Measurements from ENCODE around the gene KBTBD2.
"Not testable (repeated sequence)": the region's sequence is repeated elsewhere in the genome, so short reads cannot be mapped to it uniquely, and the experiment has no call there.

The KBTBD2 gene

DNA sequence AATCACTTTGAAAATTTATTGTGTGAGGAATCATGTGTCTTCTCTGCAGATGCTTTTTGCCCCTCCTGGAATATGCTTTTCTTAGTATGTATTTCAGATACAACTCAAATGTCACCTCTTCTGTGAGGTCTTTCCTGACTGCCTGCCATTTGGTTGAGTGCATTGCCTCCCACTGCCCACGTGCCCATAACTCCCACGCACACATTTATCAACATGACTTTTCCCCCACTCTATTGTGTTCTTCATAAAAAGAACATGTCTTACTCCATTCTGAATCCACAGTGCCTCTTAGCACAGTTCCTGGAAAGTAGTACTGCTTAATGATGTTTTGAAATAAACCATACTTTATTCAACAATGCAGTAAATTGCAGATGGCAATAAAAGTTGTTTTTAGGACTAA lies 42.9 kb downstream of the KBTBD2 start:
- H3K4me1 Mint-ChIP-seq; H3K36me3 Mint-ChIP-seq (ENCODE audit: low read depth); H3K4me3 Mint-ChIP-seq; H3K27me3 Mint-ChIP-seq (ENCODE audit: low read depth); H3K27ac Mint-ChIP-seq; H3K9me3 Mint-ChIP-seq: not testable (repeated sequence)

DNA sequence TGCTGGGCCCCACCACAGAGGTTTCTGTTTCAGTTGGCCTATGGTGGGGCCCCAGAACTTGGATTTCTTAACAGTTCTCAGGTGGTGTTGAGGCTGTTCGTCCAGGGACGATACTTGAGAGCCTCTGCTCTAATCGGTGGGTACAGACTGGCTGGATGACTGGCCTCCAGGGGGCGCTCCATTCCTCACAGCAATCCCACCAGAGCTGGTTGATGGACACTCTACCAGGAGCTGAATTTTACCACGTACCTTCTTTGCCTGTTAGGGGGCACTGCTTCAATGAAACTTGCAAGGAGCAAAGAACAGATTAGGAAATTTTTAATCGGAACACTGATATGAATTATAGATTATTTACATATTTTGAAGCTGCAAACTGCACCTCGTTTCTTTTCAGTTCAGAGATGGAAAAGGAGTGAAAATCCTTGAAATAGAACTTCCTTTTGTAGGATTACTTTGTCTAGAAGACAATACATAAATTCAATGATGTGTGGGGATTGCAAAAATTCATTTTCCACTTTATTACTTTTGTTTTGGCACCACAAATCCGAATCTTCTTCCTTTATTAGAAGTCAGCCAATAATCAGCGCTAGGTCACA lies 44.8 kb downstream of the KBTBD2 start:
- Mint-ChIP-seq H3K36me3 (ENCODE audit: low read depth) (peaks cover 13% of the 10 kb centered on the region), H3K9me3 (peaks cover 3% of the 10 kb centered on the region), H3K27ac (no peak overlapping the region), H3K4me3 (no peak overlapping the region), H3K27me3 (ENCODE audit: low read depth) (no peaks in the 10 kb centered on the region), H3K4me1 (no peaks in the 10 kb centered on the region)
- TF ChIP-seq, protein P1, sequence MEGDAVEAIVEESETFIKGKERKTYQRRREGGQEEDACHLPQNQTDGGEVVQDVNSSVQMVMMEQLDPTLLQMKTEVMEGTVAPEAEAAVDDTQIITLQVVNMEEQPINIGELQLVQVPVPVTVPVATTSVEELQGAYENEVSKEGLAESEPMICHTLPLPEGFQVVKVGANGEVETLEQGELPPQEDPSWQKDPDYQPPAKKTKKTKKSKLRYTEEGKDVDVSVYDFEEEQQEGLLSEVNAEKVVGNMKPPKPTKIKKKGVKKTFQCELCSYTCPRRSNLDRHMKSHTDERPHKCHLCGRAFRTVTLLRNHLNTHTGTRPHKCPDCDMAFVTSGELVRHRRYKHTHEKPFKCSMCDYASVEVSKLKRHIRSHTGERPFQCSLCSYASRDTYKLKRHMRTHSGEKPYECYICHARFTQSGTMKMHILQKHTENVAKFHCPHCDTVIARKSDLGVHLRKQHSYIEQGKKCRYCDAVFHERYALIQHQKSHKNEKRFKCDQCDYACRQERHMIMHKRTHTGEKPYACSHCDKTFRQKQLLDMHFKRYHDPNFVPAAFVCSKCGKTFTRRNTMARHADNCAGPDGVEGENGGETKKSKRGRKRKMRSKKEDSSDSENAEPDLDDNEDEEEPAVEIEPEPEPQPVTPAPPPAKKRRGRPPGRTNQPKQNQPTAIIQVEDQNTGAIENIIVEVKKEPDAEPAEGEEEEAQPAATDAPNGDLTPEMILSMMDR (IDR thresholded peaks at IDR 0.05; ENCODE audit: unreplicated experiment in 3 of 3): peak; percentile 46 to 51 (median 49)

DNA sequence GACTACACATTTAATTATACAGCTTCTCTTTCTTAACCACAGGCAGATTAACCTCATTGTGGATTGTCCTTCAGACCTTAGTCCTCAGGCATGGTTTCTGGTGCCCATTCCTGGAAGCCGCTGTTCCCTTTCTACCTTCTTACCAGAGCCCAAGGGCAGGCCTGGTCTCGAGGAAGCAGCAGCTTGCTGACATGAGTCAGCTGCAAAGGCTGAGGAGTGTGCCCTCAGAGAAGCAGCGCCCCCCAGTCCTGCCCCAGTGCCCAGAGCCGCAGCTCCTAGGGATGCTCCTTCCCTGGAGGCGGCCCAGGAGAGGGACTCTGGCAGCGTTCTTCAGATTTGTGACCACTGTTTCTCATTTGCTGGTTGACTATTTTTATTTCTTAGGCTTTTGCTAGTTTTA lies 46.8 kb downstream of the KBTBD2 start:
- not testable (repeated sequence) for H3K9me3 Mint-ChIP-seq; H3K4me3 Mint-ChIP-seq; H3K27me3 Mint-ChIP-seq (ENCODE audit: low read depth); H3K36me3 Mint-ChIP-seq (ENCODE audit: low read depth); H3K4me1 Mint-ChIP-seq; H3K27ac Mint-ChIP-seq

- H3K4me3 Mint-ChIP-seq; H3K4me1 Mint-ChIP-seq; H3K36me3 Mint-ChIP-seq (ENCODE audit: low read depth); H3K9me3 Mint-ChIP-seq; H3K27me3 Mint-ChIP-seq (ENCODE audit: low read depth): not testable (repeated sequence)
- H3K27ac Mint-ChIP-seq: peak overlapping the region in 1 of 3 experiments; percentile 4
Observed at GRCh38 chr7:32843763-32844162, 47.8 kb downstream of the KBTBD2 start.

DNA sequence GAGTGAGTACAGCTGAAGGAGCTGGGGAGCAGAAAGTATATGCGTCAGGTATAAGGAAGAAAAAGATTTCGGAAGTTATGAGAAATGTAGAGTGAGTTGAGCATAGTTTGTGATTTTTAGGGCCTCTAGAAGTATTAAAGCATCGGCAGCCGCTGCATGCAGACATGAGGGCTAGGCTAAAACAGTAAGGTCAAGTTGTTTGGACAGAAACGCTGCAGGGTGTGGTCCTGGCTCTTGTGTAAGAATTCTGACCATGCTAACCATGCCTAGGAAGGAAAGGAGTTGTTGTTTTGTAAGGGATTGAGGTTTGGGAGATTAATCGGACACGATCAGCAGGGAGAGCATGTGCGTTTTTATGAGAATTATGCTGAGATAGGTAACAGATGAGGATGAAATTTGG lies 51.7 kb downstream of the KBTBD2 start:
- not testable (repeated sequence) for H3K27me3 Mint-ChIP-seq (ENCODE audit: low read depth); H3K4me3 Mint-ChIP-seq; H3K4me1 Mint-ChIP-seq; H3K9me3 Mint-ChIP-seq; H3K27ac Mint-ChIP-seq; H3K36me3 Mint-ChIP-seq (ENCODE audit: low read depth)

- not testable (repeated sequence) for H3K9me3 Mint-ChIP-seq; H3K4me1 Mint-ChIP-seq; H3K4me3 Mint-ChIP-seq; H3K27me3 Mint-ChIP-seq (ENCODE audit: low read depth); H3K27ac Mint-ChIP-seq
- H3K36me3 Mint-ChIP-seq (ENCODE audit: low read depth): peaks cover 16% of the 10 kb centered on the region
Observed at GRCh38 chr7:32828996-32829752, 62.4 kb downstream of the KBTBD2 start.
